MM.1S (cell line): ENCODE data around the gene PTPRZ1.

Experiments used
- DNase-seq: peaks from one replicate; pipeline ENCODE4 v3.0.0-alpha.2; 2015
- H2AFZ ChIP-seq: fragments of 300-600 bp; sonication (generic); 2 replicates; pipeline ENCODE4 v1.6.0; 2016; ENCODE audit warnings: antibody characterized with exemption, low read length
- H3F3A ChIP-seq: fragments of 300-600 bp; sonication (generic); 2 replicates; pipeline ENCODE4 v1.6.1; 2016; ENCODE audit warnings: mild to moderate bottlenecking, antibody characterized with exemption, low read length, moderate library complexity, mixed read lengths; ENCODE audit not compliant: insufficient read depth
- H3K27ac ChIP-seq: fragments of 300-600 bp; sonication (generic); 2 replicates; pipeline ENCODE4 v1.5.1; 2016; ENCODE audit warnings: mild to moderate bottlenecking, low read length
- H3K27me3 ChIP-seq: fragments of 300-600 bp; sonication (generic); replicated peaks from 2 replicates; pipeline ENCODE4 v1.6.0; 2016; ENCODE audit warnings: low read length; ENCODE audit not compliant: insufficient read depth
- H3K36me3 ChIP-seq: fragments of 300-600 bp; sonication (generic); replicated peaks from 2 replicates; pipeline ENCODE4 v1.6.1; 2016; ENCODE audit warnings: mild to moderate bottlenecking, low read length, mixed read lengths; ENCODE audit not compliant: insufficient read depth
- H3K4me1 ChIP-seq: fragments of 300-600 bp; sonication (generic); 2 replicates; pipeline ENCODE4 v1.6.1; 2016; ENCODE audit warnings: low read length, mixed read lengths
- H3K4me2 ChIP-seq: fragments of 300-600 bp; sonication (generic); 2 replicates; pipeline ENCODE4 v1.6.0; 2016; ENCODE audit warnings: low read depth, low read length
- H3K4me3 ChIP-seq: fragments of 300-600 bp; sonication (generic); 2 replicates; pipeline ENCODE4 v1.5.1; 2016; ENCODE audit warnings: low read length, mixed read lengths
- H3K79me2 ChIP-seq: fragments of 300-600 bp; sonication (generic); 2 replicates; pipeline ENCODE4 v1.6.1; 2016; ENCODE audit warnings: mixed run types, low read length, mixed read lengths
- H3K9ac ChIP-seq: fragments of 300-600 bp; sonication (generic); 2 replicates; pipeline ENCODE4 v1.6.1; 2016; ENCODE audit warnings: low read length, mixed read lengths
- H3K9me2 ChIP-seq: fragments of 300-600 bp; sonication (generic); replicated peaks from 2 replicates; pipeline ENCODE4 v1.6.1; 2016; ENCODE audit warnings: mild to moderate bottlenecking, low read length, mixed read lengths; ENCODE audit not compliant: insufficient read depth
- H3K9me3 ChIP-seq: fragments of 300-600 bp; sonication (generic); replicated peaks from 2 replicates; pipeline ENCODE4 v1.6.1; 2016; ENCODE audit warnings: mild to moderate bottlenecking, low read length, mixed read lengths; ENCODE audit not compliant: insufficient read depth
- H4K20me1 ChIP-seq: fragments of 300-600 bp; sonication (generic); 2 replicates; pipeline ENCODE4 v1.6.1; 2016; ENCODE audit warnings: mild to moderate bottlenecking, low read length, moderate library complexity, mixed read lengths; ENCODE audit not compliant: insufficient read depth
- CTCF ChIP-seq: fragments of 300-600 bp; sonication (generic); IDR thresholded peaks from 2 replicates; pipeline ENCODE4 v1.5.1; 2016; ENCODE audit warnings: antibody characterized with exemption, low read length, mixed read lengths
- EZH2 ChIP-seq: fragments of 300-600 bp; sonication (generic); optimal IDR thresholded peaks from 2 replicates; pipeline ENCODE3; 2017; ENCODE audit warnings: low read depth, mild to moderate bottlenecking, antibody characterized with exemption, low read length, mixed read lengths
- EZH2phosphoT487 ChIP-seq: fragments of 300-600 bp; sonication (generic); IDR thresholded peaks from 2 replicates; pipeline ENCODE4 v1.6.1; 2018; ENCODE audit warnings: antibody characterized with exemption, low read length

Gene PTPRZ1

GRCh38 chr7:121966935-121967332 lies 94.0 kb downstream of the PTPRZ1 start:
- no peaks in the 10 kb centered on the region for H3K4me1 ChIP-seq
- no peaks in the 10 kb centered on the region for H3F3A ChIP-seq
- no peak overlapping the region for H3K4me2 ChIP-seq
- DNase-seq, result no peak
- no peak overlapping the region for H2AFZ ChIP-seq
- no peaks in the 10 kb centered on the region for H3K36me3 ChIP-seq
- no peak overlapping the region for H3K9ac ChIP-seq
- no peak overlapping the region for H3K4me3 ChIP-seq
- H3K9me3 ChIP-seq, result no peaks in the 10 kb centered on the region
- no peak overlapping the region for H3K27ac ChIP-seq
- H4K20me1 ChIP-seq, result no peaks in the 10 kb centered on the region
- no peaks in the 10 kb centered on the region for H3K27me3 ChIP-seq
- TF ChIP-seq CTCF, result no peak
- TF ChIP-seq EZH2, result no peak
- TF ChIP-seq EZH2phosphoT487, result no peak
- H3K9me2 ChIP-seq, result no peaks in the 10 kb centered on the region
- H3K79me2 ChIP-seq, result no peaks in the 10 kb centered on the region

- H3K36me3 ChIP-seq, result no peaks in the 10 kb centered on the region
- no peaks in the 10 kb centered on the region for H3K9me2 ChIP-seq
- H3K27me3 ChIP-seq, result no peaks in the 10 kb centered on the region
- no peaks in the 10 kb centered on the region for H3K4me1 ChIP-seq
- no peak for DNase-seq
- no peak overlapping the region for H3K9ac ChIP-seq
- H3K9me3 ChIP-seq, result no peaks in the 10 kb centered on the region
- no peaks in the 10 kb centered on the region for H4K20me1 ChIP-seq
- H3K27ac ChIP-seq, result no peak overlapping the region
- no peaks in the 10 kb centered on the region for H3K79me2 ChIP-seq
- H3F3A ChIP-seq, result no peaks in the 10 kb centered on the region
- no peak overlapping the region for H3K4me2 ChIP-seq
- H2AFZ ChIP-seq, result no peak overlapping the region
- TF ChIP-seq EZH2phosphoT487 (no peak), EZH2 (no peak)
- H3K4me3 ChIP-seq, result no peak overlapping the region
Observed at GRCh38 chr7:121985476-121986030, 112.6 kb downstream of the PTPRZ1 start.

- H3K27ac ChIP-seq, result no peak overlapping the region
- no peaks in the 10 kb centered on the region for H3K4me1 ChIP-seq
- no peaks in the 10 kb centered on the region for H3K27me3 ChIP-seq
- H3F3A ChIP-seq, result no peaks in the 10 kb centered on the region
- H3K9me2 ChIP-seq, result no peaks in the 10 kb centered on the region
- H3K9ac ChIP-seq, result no peak overlapping the region
- H2AFZ ChIP-seq, result no peak overlapping the region
- TF ChIP-seq EZH2, result no peak
- TF ChIP-seq EZH2phosphoT487, result no peak
- TF ChIP-seq CTCF, result no peak
- no peak for DNase-seq
- no peaks in the 10 kb centered on the region for H4K20me1 ChIP-seq
- no peaks in the 10 kb centered on the region for H3K9me3 ChIP-seq
- no peaks in the 10 kb centered on the region for H3K36me3 ChIP-seq
- H3K4me3 ChIP-seq, result no peak overlapping the region
- H3K79me2 ChIP-seq, result no peaks in the 10 kb centered on the region
- no peak overlapping the region for H3K4me2 ChIP-seq
Observed at GRCh38 chr7:121992068-121992467, 119.1 kb downstream of the PTPRZ1 start.

GRCh38 chr7:121994625-121995410 lies 121.9 kb downstream of the PTPRZ1 start:
- no peaks in the 10 kb centered on the region for H3K9me3 ChIP-seq
- H4K20me1 ChIP-seq, result no peaks in the 10 kb centered on the region
- no peaks in the 10 kb centered on the region for H3K36me3 ChIP-seq
- no peak overlapping the region for H3K4me3 ChIP-seq
- no peak overlapping the region; the same call in 1 of the 2 replicates for H2AFZ ChIP-seq
- no peaks in the 10 kb centered on the region for H3K79me2 ChIP-seq
- no peaks in the 10 kb centered on the region for H3K4me1 ChIP-seq
- TF ChIP-seq CTCF, result peak; percentile 75
- no peak for TF ChIP-seq EZH2phosphoT487
- no peak for TF ChIP-seq EZH2
- H3K27me3 ChIP-seq, result no peaks in the 10 kb centered on the region
- H3K9me2 ChIP-seq, result no peaks in the 10 kb centered on the region
- no peak overlapping the region for H3K9ac ChIP-seq
- peak; percentile 83 for DNase-seq
- H3F3A ChIP-seq, result no peaks in the 10 kb centered on the region
- H3K27ac ChIP-seq, result no peak overlapping the region
- no peak overlapping the region for H3K4me2 ChIP-seq
